GM19452 (cell line): ENCODE measurements around the gene PLPP7.
"Not testable (repeated sequence)": the region's sequence is repeated elsewhere in the genome, so short reads cannot be mapped to it uniquely, and the experiment has no call there.

Experiments
- ATAC-seq: cut with Tn5 transposase; IDR thresholded peaks from one replicate; pipeline ENCODE4 v1.9.1; 2021; ENCODE audit not compliant: unreplicated experiment

Gene PLPP7

DNA sequence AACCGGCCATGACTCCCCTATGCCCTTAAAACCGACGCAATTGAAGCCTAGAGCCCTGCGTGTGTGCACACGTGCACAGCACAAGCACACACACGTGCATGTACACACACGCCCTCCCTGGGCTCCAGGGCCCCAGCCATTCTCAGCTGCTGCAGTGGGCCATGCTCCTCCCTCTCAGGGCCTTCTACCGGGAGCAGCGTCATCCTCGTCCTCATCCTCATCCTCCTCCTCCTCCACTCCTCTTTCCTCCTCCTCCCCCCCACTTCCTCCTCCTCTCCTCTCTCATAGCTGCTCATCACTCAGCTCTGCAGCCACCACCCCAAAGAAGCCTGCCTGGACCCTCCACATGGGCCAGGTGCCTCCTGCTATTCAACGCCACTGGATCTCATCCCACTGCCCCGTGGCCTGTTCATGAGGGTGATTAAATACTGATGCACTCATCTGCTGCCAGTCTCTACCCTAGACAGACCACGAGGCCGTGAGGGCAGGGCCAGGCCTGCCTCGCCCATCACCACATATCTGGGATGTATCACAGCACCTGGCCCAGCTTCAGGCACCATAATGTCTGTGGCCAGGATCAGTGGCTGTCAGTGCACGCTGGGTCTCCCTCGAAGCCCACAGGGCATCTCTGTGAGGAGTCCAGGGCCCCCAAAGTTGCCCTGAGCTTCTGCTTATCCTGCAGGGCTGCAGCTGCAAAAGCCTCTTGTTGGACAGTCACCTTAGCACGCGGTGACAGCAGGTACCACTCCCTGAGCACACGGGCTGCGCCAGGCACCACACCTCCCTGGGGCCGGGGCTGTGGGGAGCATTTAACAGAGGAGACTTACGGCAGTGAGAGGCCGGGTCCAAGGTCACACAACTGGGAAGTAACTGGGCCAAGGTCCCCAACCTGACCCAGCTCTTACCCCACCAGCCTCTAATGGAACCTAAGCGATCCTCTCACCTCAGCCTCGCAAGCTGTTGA lies 23.0 kb upstream of the PLPP7 start:
- no peak for ATAC-seq

DNA sequence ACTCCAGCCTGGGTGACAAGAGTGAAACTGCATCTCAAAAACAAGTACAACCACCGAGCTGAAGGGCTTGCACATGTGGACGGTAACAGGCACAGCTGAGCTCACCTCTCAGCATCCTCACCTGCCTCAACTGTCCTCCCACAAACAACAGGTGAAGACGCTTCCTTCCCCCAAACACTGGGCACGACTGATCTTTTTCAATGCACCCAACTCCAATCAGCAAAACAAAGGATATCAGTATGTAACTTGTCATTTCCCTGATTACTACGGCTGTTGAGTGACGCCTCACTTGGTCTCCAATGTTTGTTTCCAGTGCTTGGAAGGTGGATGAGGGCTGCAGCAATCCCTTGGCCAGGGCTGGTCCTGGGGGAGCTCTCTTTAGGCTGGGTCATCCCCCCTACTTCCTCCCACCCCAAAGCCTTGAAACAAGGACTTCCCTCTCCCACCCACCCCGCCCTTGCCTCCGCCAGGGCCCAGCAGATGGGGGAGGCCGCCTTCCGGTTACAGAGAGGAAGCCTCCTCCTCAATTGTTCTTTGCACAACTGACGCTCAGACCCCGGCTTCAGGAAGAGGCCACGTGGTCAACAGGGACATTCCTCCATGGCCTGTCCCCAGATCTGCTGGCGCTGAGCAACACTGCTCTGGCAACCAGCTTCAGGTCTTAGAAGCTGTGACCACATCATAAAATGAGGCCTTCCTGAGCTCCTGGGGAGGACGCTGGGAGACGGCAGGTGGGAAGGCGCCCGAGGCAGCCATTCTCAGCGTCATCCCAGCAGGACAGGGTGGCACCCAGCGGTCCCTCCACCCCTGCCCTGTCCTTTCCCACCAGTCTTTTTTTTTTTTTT lies 19.1 kb upstream of the PLPP7 start:
- ATAC-seq, result no peak

GRCh38 chr9:131271016-131271273 lies 18.6 kb upstream of the PLPP7 start:
- not testable (repeated sequence) for ATAC-seq

GRCh38 chr9:131271506-131271931 lies 18.0 kb upstream of the PLPP7 start:
- no peak for ATAC-seq

- no peak for ATAC-seq
Observed at GRCh38 chr9:131272212-131272611, 17.3 kb upstream of the PLPP7 start.

DNA sequence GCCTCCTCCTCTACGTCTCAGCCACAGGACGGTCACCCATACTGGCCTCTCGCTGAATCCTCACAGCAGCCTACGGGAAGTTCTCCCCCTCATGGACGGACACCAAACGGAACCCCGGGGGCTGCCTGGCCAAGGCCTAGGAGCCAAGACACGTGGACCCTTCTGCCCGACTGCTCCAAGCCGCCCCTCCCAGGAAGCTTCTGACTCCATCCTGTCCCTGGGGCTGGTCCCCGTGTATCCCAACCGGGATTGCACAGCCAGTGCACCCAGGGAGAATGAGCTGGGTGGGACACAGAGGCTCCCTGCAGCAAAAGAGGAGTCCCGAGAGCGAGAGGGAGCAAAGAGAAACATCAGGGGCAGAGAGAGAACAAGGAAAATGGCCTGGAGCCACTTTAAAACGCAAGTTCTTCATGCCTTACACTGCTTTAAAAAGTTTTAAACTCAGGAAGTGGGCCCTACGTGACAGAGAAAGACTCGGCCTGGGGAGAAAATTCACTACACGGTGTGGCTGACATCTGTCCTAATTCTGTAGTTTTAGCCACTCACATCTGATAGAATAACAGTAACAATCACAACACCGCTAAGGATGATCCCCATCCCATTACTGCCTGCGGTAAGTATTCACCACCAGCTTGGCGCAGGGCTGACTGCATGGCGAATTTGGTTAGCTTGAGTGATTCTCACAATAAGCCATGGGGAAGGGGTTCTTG lies 16.2 kb upstream of the PLPP7 start:
- no peak for ATAC-seq

GRCh38 chr9:131273856-131274673 lies 15.5 kb upstream of the PLPP7 start:
- ATAC-seq, result no peak

DNA sequence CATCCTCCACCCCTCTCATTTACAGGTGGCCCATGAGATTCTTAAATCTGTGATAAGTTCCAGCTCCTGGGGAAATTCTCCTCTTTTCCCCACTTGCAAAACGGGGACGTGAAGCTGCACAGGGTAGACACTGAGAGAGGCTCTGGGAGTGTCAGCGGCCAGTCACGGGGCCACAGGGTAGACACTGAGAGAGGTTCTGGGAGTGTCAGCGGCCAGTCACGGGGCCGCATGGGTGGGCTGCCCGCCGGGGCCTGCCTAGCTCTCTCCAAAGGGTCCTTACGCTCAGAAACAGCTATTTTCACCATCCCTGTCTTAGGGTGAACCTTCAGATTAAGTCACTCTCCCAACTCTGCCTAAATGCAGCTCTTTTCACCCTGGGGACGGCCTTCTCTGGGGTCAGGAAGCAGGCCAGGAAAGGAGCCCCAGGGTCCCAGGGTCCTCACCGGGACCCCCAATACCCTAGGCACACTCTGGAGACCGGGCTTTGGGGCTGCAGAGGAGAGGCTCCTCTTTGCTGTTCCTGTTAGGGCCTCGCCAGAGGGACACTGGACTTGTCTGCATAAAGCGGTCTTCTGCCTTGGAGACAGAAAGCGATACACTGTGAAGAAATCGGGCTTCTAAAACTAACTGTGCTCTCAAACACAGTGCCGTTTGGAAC lies 14.7 kb upstream of the PLPP7 start:
- ATAC-seq, result no peak

- no peak for ATAC-seq
Observed at GRCh38 chr9:131275332-131276093, 14.0 kb upstream of the PLPP7 start.

- no peak for ATAC-seq
Observed at GRCh38 chr9:131276094-131276888, 13.2 kb upstream of the PLPP7 start, which contains the start of gene FAM78A. TSS of gene FAM78A (minus strand) at chr9:131276510. CDS start at chr9:131276179, 331 bp downstream.

DNA sequence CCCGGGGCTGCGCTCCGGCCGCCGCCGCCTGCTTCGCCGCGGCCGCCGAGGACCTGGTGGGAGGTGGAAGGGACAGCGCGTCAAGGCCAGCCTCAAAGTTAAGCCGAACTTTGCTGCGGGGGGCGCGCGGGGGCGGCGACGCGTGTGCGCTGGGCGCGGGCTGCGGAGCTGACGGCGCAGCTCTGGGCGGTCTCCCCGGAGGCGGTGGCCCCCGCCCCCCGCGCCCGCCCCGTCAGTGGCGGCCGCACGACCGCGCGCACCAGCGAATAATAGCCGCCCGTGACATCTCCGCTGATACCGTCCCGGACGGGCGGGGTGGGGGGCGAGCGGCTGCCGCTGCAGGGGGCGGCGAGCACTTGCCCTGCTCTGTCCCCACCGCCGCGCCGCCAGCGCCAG lies 12.6 kb upstream of the PLPP7 start:
- ATAC-seq, result no peak

DNA sequence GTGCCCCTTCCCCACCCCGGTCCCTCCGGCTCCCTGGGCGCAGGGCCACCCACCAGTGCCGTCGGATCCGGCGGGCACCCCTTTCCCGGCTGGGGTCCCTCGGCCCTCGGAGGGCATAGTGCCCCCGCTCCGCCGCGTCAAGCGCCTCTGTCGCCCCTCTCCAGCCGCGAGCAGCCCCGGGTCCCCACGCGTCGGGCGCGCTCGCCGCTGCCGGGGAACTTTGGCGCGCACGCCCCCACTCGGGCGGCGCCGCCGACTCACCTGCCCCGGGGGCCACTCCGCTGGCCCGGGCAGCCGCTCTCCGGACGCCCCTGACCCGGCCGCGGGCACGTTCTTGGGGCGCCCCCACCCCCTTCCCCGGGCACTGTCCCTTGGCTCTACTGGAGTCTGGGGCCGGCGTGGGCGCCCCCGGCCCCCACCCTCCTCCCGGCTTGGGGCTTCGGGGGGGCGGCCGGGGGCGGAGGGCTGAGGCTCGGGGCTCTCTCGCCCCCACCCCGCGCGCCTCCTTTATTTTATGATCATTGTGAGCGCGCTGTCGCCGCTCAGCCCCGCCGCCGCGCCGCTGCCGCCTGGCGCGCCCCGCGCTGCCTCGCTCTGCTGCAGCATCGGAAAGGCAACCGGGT lies 12.1 kb upstream of the PLPP7 start:
- no peak for ATAC-seq

- no peak for ATAC-seq
Observed at GRCh38 chr9:131277910-131278701, 11.4 kb upstream of the PLPP7 start.

DNA sequence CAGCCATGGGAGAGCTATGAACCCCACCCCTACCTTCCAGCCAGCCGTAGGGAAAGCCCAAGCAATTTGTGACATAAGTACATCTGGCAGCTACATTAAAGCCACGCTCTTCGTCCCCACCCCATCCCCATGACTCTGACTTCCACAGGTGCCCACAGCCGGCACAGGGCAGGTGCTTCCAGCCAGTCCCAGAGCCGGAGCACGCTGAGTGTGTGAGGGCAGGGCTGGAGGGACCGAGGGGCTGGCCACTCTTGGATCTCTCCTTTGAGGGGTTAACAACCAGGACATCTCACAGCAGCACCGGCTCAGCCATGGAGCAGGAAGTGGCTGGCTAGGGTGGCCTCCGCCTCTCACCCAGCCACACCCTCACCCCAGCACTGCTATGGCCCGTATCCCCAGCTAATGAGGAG lies 10.8 kb upstream of the PLPP7 start:
- no peak for ATAC-seq

GRCh38 chr9:131279196-131279862 lies 10.2 kb upstream of the PLPP7 start:
- no peak for ATAC-seq

- no peak for ATAC-seq
Observed at GRCh38 chr9:131279863-131280570, 9.5 kb upstream of the PLPP7 start.
